Stimulated activated CD8-positive, alpha-beta memory T cell treated with anti-CD3 and anti-CD28 coated beads, Interleukin-7, amount 100 ng/mL, for 48 hours (primary cell): ENCODE measurements around the gene UFC1.

ENCODE experiments used
- DNase-seq, 2 donors: peaks; one replicate each; pipeline ENCODE4 v3.0.0-alpha.2; 2020; ENCODE audit warnings: low read depth in 1 of 2; ENCODE audit errors: extremely low read depth in 1 of 2

The UFC1 gene

GRCh38 chr1:161168906-161169305, 15.1 kb downstream of the UFC1 start:
- no peak for DNase-seq

DNA sequence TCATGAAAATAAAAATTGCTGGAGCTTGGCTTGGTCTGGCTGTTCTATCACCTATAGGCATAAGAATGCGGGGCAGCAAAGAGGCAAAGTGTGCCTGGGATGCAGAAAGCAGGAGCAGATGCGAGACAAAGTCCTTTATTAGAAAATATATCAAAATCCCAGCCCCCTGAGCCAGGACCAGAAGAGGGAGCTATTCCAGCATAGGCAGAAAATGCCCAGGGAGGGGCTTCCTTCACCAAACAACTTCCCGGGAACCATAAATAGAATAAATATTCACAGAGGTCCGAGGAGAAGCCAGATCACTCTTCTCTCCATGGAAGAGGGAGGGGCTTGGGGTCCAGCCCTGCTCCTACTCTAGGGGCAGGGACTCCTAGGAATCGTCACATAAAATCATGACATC, 17.4 kb downstream of the UFC1 start:
- no peak for DNase-seq

- no peak for DNase-seq
These were observed 17.9 kb downstream of the UFC1 start for GRCh38 chr1:161171696-161172095.

GRCh38 chr1:161172349-161172748, 18.6 kb downstream of the UFC1 start:
- DNase-seq: no peak

GRCh38 chr1:161172776-161173376, 19.1 kb downstream of the UFC1 start:
- no peak for DNase-seq

GRCh38 chr1:161173711-161174110, 19.9 kb downstream of the UFC1 start:
- no peak for DNase-seq

DNA sequence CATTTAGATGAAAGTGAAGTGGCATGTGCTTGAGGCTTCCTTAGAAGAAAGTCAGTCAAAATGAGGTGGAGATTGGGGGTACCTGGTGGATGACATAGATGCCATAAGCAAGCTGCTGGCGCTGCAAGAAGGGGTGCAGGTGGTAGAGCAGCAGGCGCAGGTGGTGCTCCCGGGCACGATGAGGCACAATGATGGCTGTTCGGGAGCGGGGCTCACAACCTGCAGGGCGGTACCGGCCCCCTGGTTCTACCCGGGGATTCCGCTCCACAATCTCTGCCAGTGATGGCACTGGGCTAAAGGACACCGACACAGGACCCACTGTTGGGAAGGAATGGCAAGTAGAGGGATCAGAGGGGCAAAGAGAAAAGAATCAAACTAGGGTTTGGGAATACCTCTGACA, 21.1 kb downstream of the UFC1 start:
- DNase-seq: no peak

DNA sequence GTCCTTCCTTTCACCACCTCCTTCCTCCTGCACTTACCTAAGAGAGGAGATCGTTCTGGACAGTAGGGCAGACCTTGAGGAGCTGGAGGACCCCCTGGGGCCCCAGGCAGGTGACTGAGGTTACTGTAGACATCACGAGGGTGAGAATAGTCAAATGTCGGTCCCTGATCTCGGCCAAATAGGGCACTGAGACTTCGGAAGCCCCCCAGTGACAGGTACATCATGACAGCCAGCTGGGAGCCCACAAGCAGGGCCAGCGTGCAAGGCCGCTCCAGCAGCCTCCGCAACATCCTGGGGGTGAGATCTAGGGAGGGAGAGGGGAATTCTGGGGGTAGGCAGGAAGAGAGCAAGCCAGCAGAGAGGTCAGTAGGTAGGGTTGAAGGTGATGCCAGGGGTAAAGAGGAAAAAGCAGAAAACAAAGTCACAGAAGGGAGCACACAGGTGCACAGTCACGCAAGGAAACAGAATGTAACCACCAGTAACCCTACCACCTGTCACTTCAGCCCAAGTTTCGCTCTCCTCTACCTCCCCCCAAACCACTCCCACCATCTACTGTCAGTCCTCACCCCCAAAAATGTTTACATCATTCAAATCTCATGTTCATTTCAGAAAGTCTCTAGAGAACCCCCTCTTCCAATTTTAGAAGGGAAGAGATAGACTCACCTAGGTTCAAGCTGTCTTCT, 22.1 kb downstream of the UFC1 start:
- DNase-seq: no peak

GRCh38 chr1:161176468-161177111, 22.8 kb downstream of the UFC1 start:
- no peak for DNase-seq

DNA sequence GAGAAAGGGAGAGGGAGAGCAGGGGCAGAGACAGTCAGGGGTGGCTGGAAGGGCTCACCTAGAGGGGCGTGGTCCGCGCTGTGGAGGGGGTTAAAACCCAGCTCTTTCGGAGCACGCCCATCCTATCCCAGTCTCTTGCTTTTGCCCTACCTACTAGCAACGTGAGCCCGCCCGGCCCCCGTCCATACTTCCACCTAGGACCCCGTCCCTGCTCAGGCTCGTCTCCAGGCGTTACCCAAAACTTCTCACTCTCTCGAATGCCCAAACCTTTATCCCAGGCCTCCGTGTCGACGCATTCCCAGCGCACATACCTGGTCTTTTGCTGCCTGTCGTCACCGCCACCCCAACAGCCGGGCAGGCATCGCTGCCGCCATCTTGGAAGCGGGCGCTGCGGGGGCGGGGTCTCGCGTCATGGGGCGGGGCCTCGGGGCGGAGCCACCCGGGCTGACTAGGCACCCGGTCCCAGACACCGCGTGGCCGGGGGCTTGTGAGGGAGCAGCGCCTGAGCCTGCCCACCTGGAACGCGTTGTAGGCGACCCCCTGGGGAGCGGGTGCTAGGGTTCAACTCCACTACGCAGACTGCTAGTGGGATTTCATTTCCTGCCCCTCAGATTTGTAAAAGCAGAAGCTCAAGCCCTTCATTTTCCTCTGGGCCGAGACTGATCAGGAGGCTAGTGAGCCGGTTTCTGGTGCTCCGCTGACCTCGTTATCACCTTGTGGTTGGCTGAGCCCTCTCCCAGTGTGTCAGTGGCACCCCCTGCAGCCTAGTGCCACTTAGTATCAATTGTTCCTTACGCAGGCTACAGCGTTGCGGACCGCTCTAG, 23.5 kb downstream of the UFC1 start, which contains the start of gene B4GALT3:
Gene B4GALT3, minus strand, starts transcription at position 396 of the 824 bp plus-strand sequence. CDS start 1,447 bp downstream, outside the sequence.
- DNase-seq: peak; percentile 88 to 89

GRCh38 chr1:161177936-161178244, 24.1 kb downstream of the UFC1 start:
- DNase-seq: no peak

DNA sequence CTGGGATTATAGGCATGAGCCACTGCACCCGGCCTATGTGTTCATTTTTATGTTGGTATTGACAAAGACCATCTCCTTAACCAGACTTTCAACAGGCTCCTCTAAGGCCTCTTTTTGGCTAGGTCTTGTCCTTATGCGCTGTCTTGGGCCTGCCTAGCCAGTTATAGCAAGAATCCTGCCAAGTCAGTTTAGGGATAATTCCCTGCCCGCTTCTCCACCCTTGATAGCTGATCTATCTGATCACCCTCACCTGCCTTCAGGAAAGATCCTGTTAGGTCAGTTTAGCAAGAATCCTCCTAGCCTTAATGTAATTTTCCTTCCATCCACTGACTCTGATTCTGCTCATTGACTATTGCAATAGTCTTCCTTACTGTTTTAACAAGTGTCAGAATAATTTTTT, 25.9 kb downstream of the UFC1 start:
- no peak for DNase-seq

- no peak for DNase-seq
These were observed 26.9 kb downstream of the UFC1 start for GRCh38 chr1:161180639-161181038.

GRCh38 chr1:161182214-161182613, 28.4 kb downstream of the UFC1 start:
- peak in 1 of 2 donors; percentile 59 for DNase-seq

DNA sequence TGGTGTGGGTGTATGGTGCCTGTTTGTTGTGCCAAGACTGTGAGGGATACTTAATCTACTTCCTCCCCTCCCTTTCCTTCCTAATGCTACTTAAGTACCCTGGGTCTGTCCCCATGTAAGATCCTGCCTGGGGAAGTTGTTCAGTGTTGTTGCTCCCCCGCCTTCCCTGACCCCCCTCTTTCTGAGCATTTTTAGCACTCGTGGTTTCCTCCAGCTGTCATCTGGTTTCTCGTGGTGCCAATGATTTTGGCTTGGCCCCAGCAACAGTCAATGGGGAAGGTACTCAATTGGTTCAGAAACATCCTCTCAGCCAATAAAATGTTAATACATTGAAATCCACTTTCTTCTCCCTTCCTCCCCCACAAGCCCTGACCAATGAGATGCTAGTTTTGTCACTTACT, 31.5 kb downstream of the UFC1 start:
- DNase-seq: peak in 1 of 2 donors; percentile 63

DNA sequence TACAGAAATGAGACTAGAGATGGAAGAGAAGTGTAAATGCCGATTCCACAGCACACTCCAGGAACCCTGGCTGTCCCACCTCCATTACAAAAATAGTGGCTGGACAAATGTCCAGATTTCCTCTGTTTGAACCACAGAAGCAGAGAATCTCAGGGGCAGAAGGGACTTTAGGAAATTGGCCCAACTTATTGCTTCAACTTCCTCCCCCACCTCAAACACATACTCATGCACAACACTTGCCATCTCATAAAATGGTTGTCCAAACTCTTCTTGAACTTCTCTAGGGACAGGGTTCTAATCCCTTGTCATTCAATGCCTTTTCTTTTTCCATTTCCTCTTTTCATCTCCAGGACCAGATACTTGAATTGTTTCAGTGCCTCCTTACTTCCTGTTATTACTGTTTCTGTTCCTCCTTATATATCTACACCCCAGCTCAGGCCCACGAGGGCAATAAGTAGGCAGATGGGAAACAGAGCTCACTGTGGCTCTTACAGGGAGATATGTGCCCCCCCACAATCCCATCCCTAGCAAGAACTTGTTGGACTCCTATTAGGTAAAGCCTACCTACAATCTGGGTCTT, 32.0 kb downstream of the UFC1 start:
- DNase-seq: no peak

- no peak for DNase-seq
These were observed 33.5 kb downstream of the UFC1 start for GRCh38 chr1:161187311-161187710.

- DNase-seq: no peak
These were observed 34.6 kb downstream of the UFC1 start for GRCh38 chr1:161188381-161188780.

DNA sequence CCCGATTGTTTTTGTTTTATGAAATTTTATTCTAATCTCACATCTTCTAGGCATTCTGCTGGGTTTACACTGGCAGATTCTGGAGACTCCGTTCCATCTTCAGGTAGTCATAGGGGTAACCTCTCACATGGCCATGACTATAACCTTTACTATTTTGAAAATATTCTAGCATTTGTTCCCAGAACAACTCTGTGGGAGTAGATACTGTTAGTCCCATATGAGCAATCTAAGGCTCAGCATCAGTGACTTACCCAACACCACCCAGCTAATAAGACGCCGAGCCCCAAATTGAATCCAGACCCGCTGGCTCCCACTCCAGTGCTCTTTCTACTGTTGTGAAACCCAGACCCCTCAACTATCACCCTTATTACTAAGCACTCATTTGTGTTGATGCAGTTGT, 35.3 kb downstream of the UFC1 start:
- DNase-seq: no peak

DNA sequence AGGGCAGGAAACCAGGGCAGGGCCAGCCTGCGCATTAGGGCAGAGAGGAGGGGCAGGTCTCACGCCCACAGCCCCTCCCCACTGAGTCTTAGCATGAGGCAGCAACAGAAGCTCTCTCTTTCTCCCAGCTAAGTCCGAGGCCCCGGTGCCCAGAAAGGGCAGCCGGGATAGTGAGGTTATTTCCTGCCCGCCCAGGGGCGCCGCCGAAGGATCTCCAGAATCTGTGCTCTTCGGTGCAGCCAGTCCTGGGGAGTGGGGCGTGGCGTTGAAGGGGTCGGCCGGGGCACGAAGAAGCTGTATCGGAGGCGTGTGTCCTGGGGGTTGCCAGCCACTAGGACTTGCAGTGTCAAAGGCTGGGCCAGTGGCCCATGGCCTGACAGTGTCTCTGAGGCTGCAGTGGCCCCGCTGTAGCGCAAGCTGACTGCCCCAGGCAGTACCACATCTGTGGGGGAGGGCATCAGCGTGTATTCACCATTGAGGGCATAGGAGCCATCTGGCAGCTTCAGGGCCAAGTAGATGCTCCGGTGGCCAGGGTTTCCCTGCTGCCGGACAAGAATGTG, 37.3 kb downstream of the UFC1 start:
- no peak for DNase-seq

DNA sequence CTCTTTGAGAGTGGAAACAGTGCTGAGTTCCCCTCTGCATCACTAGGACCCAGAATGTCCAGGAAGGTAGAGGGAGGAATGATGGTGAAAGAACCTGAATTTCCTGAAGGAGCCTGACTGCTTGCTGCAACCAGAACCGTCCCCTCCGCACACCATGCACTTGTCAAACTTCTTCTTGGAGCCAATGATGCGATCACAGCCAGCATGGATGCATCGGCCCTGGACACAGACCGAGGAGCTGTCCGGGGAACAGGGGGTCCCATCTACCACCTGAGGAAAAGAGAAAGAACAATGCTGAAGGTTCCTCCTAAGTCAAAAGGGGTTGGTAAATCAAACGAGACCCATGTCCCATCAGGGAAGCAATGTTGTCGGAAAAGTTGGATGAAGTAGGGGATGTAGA, 38.2 kb downstream of the UFC1 start:
- DNase-seq: no peak
